ENCODE measurements around the gene OASL.

DNA sequence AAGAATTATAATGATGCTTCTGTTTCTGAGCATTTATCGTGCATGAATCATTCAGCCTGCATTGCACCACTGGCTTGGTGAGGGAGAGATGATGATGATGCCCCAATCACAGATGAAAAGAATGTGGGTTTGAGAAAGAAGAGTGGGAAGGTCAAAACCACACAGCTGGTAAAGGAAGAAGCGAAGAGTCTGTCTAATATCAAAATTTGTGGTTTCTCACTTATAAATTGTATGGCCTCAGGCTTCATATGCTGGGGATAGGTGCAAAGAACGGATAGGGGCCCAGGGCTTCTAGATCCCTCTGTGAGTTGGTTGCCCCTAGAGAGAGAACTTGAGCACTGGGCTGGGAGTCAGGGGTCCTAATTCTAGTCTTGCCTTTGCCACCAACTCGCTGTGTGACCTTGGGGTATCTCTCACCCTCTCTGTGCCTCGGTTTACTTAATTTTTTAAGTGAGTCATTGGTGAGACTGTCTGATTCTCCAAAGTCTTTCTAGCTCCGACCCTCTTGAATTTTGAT, 2.2 kb downstream of the OASL start:
- TF ChIP-seq SIN3A (IDR thresholded peaks at IDR 0.05; ENCODE audit: borderline replicate concordance in 2 of 2, control insufficient read depth in 1 of 2, low read depth in 2 of 2, low read length in 2 of 2) (no peak), ZNF609 (CRISPR knock-in tag; IDR thresholded peaks at IDR 0.05; ENCODE audit: borderline replicate concordance) (no peak), ZNF133 (CRISPR knock-in tag; IDR thresholded peaks at IDR 0.05) (no peak), L3MBTL2 (IDR thresholded peaks at IDR 0.05) (no peak)
- TF ChIP-seq, protein P1, sequence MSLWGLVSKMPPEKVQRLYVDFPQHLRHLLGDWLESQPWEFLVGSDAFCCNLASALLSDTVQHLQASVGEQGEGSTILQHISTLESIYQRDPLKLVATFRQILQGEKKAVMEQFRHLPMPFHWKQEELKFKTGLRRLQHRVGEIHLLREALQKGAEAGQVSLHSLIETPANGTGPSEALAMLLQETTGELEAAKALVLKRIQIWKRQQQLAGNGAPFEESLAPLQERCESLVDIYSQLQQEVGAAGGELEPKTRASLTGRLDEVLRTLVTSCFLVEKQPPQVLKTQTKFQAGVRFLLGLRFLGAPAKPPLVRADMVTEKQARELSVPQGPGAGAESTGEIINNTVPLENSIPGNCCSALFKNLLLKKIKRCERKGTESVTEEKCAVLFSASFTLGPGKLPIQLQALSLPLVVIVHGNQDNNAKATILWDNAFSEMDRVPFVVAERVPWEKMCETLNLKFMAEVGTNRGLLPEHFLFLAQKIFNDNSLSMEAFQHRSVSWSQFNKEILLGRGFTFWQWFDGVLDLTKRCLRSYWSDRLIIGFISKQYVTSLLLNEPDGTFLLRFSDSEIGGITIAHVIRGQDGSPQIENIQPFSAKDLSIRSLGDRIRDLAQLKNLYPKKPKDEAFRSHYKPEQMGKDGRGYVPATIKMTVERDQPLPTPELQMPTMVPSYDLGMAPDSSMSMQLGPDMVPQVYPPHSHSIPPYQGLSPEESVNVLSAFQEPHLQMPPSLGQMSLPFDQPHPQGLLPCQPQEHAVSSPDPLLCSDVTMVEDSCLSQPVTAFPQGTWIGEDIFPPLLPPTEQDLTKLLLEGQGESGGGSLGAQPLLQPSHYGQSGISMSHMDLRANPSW (CRISPR knock-in tag; IDR thresholded peaks at IDR 0.05), result no peak
